Subcutaneous abdominal adipose tissue (tissue), 5 donors: Measurements from ENCODE around the gene ZKSCAN3.

Experiments used
- H3K27ac ChIP-seq: one replicate; pipeline ENCODE4 v1.7.0; 2013; ENCODE audit warnings: low read depth, mild to moderate bottlenecking, inconsistent platforms, low read length, moderate library complexity
- H3K27me3 ChIP-seq, 5 donors: one replicate each; pipeline ENCODE4 v1.7.0; 2013; ENCODE audit warnings: low read length in 5 of 5, inconsistent platforms in 1 of 5; ENCODE audit not compliant: control insufficient read depth in 5 of 5, insufficient read depth in 4 of 5
- H3K36me3 ChIP-seq, 5 donors: one replicate each; pipeline ENCODE4 v1.7.0; 2013; ENCODE audit warnings: low read length in 5 of 5; ENCODE audit not compliant: control insufficient read depth in 5 of 5, insufficient read depth in 5 of 5
- H3K4me1 ChIP-seq, 5 donors: one replicate each; pipeline ENCODE4 v1.7.0; 2013; ENCODE audit warnings: low read length in 5 of 5, mild to moderate bottlenecking in 3 of 5, moderate library complexity in 1 of 5; ENCODE audit not compliant: control insufficient read depth in 5 of 5, insufficient read depth in 5 of 5
- H3K4me3 ChIP-seq, 5 donors: one replicate each; pipeline ENCODE4 v1.7.0; 2013; ENCODE audit warnings: low read length in 5 of 5, low read depth in 1 of 5
- H3K9ac ChIP-seq, 5 donors: one replicate each; pipeline ENCODE4 v1.7.0; 2013; ENCODE audit warnings: low read length in 5 of 5, mild to moderate bottlenecking in 4 of 5, moderate library complexity in 3 of 5
- H3K9me3 ChIP-seq, 5 donors: one replicate each; pipeline ENCODE4 v1.7.0; 2013; ENCODE audit warnings: low read length in 5 of 5; ENCODE audit not compliant: control insufficient read depth in 5 of 5
- donor health status: healthy.
- donor health status: healthy.
- donor health status: healthy.
- donor health status: healthy.
- donor health status: healthy.

The ZKSCAN3 gene

DNA sequence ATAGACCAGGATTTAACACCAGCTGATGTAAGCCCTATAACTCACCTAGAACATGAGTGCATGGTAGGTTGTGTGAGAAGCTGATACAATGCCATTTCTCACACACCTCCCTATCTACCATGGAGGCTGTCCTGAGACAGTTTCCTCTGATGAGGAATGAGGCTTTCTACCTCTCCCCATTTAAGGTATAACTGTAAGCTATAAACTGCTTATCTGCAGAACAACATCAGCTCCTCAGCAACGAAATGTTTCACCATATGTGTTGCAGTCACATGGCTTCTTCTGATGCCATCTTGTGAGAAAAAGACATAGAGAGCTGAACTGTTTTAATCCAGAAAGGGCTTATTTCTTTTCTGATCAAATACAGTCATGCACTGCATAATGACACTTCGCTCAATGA is 20.7 kb downstream of the ZKSCAN3 start:
- Histone ChIP-seq H3K4me3 (no peak overlapping the region), H3K4me1 (no peaks in the 10 kb centered on the region), H3K36me3 (peaks cover 10 to 23% (median 13%) of the 10 kb centered on the region in 5 donors), H3K27ac (no peak overlapping the region), H3K27me3 (no peaks in the 10 kb centered on the region), H3K9me3 (no peaks in the 10 kb centered on the region), H3K9ac (no peak overlapping the region)

DNA sequence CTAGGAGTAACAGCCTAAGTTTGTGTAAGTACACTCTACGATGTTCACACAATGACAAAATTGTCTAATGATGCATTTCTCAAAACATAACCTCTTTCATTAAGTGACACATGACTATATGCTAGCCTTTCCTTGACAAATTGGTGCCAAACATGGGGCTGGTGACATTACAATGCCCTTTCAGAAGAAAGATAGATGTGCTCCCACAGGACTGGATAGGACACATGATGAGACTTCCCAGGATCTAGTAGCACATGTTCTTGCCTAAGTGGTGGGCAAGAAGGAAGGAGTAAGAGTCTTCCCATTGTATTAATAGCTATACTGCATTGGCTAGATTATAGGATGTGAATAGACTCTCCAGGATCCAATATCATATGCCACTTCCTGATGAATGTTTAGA is 21.5 kb downstream of the ZKSCAN3 start:
- no peak overlapping the region for H3K4me3 ChIP-seq
- no peaks in the 10 kb centered on the region for H3K4me1 ChIP-seq
- no peaks in the 10 kb centered on the region for H3K27me3 ChIP-seq
- no peak overlapping the region for H3K27ac ChIP-seq
- H3K36me3 ChIP-seq: peaks cover 2 to 15% (median 6%) of the 10 kb centered on the region in 5 donors
- no peak overlapping the region for H3K9ac ChIP-seq
- no peaks in the 10 kb centered on the region for H3K9me3 ChIP-seq

DNA sequence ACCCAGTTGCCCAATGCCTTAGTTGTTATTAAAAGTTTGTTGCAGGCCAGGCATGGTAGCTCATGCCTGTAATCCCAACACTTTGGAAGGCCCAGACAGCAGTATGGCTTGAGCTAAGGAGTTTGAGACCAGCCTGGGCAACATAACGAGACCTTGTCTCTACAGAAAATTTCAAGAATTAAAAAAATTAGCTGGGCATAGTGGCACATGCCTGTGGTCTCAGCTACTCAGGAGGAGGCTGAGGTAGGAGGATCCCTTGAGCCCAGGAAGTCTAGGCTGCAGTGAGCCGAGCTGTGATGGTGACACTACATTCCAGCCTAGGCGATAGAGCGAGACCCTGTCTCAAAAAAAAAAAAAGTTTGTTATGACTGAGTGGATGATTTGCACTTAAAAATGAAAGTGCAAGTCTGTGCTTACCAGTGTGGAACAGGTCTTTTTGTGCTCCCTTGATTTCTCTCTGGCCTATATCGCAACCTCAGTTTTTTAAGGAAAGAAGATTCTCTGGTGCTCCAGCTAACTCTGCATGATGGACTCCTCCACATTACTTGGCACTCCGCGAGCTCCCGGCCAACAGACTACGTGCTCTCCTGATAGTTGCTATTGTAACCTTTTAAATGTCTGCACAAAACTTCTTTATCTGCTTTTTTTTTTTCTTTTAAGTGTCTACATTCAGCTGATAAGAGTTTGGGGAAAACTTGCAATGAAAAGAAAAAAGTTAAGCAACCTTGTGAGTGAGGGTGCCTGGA is 22.1 kb downstream of the ZKSCAN3 start:
- H3K4me1 ChIP-seq: no peaks in the 10 kb centered on the region
- H3K9ac ChIP-seq: no peak overlapping the region
- peaks cover 0 to 9% (median 5%) of the 10 kb centered on the region in 5 donors for H3K36me3 ChIP-seq
- H3K4me3 ChIP-seq: no peak overlapping the region
- H3K27me3 ChIP-seq: no peaks in the 10 kb centered on the region
- no peaks in the 10 kb centered on the region for H3K9me3 ChIP-seq
- no peak overlapping the region for H3K27ac ChIP-seq

DNA sequence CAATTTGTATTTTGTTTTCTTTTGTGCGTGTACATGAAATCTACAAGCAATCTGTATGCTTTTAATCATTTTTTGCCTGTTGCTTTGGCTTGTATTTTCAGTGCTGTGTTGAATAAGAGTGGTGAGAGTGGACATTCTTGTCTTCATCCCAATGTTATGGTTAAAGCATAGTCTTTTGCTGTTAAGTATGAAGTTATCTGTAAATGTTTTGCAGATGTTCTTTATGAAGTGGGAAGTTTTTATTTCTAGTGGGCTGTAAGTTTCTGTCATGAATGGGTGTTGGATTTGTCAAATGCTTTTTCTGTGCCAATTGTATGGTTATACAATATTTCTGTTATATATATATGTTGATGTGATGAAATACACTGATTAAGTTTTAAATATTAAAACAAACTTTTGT is 24.2 kb downstream of the ZKSCAN3 start:
- H3K4me3 ChIP-seq: no peak overlapping the region
- H3K9me3 ChIP-seq: no peaks in the 10 kb centered on the region
- H3K27ac ChIP-seq: no peak overlapping the region
- H3K36me3 ChIP-seq: peaks cover 0 to 9% (median under 1%) of the 10 kb centered on the region in 5 donors
- H3K27me3 ChIP-seq: no peaks in the 10 kb centered on the region
- H3K4me1 ChIP-seq: no peaks in the 10 kb centered on the region
- no peak overlapping the region for H3K9ac ChIP-seq

DNA sequence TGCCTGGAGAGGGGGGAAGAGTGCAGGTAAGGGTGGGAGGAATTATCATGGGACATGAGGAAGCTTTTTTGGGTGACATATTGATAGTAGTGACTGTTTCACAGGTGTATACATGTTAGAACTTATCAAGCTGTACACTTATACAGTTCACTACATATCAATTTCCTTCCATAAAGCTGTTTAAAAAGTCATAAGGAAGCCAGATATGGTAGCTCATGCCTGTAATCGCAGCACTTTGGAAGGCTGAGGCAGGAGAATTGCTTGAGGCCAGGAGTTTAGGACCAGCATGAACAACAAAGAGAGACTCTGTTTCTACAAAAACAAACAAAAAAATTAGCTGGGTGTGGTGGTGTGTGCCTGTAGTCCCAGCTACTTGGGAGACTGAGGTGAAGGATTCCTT is 28.1 kb downstream of the ZKSCAN3 start:
- H3K27ac ChIP-seq: no peak overlapping the region
- H3K9ac ChIP-seq: no peak overlapping the region
- peaks cover 0 to 7% (median 4%) of the 10 kb centered on the region in 5 donors for H3K4me1 ChIP-seq
- H3K9me3 ChIP-seq: no peaks in the 10 kb centered on the region
- peaks cover 5 to 18% (median 8%) of the 10 kb centered on the region in 5 donors for H3K36me3 ChIP-seq
- H3K27me3 ChIP-seq: no peaks in the 10 kb centered on the region
- H3K4me3 ChIP-seq: no peak overlapping the region

DNA sequence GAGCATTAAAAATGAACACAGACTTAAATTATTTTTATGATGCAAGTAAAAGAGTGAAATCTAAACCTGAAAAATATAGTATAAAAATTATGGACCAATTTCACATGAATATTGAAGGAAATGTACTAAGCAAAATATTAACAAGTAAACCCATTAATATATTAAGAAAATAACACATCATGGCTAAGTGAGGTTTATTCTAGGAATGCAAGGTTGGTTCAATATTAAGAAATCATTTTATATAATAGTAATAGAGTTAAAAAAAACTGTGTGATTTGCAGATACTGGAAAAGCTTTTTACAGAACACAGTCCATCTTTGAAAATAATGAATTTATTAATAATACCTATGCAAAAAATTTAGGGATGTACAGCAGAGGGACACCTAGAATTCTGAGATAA is 28.9 kb downstream of the ZKSCAN3 start:
- Histone ChIP-seq H3K4me3 (no peak overlapping the region), H3K4me1 (peaks cover 0 to 13% (median 8%) of the 10 kb centered on the region in 5 donors), H3K36me3 (peaks cover 5 to 18% (median 8%) of the 10 kb centered on the region in 5 donors), H3K9ac (no peak overlapping the region), H3K9me3 (no peaks in the 10 kb centered on the region), H3K27me3 (no peaks in the 10 kb centered on the region), H3K27ac (no peak overlapping the region)

DNA sequence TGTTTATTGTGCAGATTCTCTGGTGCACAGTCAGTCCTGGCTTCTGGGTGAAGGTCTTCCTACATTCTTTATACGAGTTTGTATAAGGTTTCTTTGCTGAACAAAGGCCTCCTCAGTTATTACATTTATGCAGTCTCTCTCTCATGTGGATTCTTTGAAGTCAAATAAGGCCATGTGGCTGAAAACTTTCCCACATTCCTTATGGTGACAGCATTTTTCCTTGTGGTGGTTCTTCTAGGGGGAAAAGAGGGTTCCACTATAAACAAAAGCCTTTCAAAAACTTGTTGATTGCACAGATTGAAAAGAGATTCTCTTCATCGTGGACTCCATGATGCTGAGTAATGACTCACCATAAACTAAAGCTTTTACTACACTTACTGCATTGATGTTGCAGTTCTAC is 30.6 kb downstream of the ZKSCAN3 start:
- peaks cover 0 to 15% (median 9%) of the 10 kb centered on the region in 5 donors for H3K4me1 ChIP-seq
- H3K36me3 ChIP-seq: peaks cover 5 to 18% (median 8%) of the 10 kb centered on the region in 5 donors
- H3K4me3 ChIP-seq: no peak overlapping the region
- no peak overlapping the region for H3K27ac ChIP-seq
- H3K9me3 ChIP-seq: no peaks in the 10 kb centered on the region
- H3K9ac ChIP-seq: no peak overlapping the region
- no peaks in the 10 kb centered on the region for H3K27me3 ChIP-seq

DNA sequence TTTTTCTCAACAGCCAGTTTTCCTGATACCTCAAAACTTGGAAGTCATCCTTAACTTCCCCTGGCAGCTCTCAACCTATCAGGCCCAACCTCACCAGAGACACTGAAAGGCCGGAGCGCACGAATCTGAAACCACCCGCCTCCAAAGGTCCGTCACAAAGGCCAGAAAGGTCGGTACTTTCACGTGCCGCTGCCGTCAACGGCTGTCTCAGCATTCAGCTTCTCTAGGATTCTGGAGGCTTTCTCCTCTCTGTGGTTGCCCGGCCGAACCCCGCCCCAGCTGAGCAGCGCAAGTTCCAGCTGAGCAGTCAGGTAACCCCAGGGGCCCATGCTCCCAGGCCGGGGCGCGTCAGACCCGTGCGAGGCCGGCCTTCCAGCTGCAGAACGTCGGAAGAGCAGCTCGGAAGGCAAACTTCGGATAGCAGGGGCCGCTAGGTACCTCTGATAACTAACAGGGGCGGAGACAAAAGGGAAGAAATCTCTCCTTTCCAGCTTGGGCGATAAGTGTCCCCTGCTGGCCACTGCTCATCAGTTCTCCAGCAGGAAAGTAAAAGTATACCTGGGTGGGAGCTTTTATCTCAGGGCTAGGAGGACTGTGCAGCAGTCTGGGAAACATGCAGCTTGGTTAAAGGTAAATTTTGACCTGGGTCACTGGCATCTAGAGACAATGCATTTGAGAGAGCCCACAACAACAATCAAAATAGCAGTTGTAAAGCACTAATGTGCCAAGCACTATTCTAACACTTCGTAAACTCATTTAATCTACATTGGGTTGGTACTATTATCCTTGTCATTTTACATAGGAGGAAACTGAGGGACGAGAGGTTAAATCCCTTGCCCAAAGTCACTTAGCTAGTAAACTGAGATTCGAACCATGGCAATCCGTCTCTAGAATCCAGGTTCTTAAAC is 33.7 kb downstream of the ZKSCAN3 start:
- H3K27ac ChIP-seq: peak overlapping the region; percentile 16
- H3K4me3 ChIP-seq: peak overlapping the region; percentile 55 to 78 (median 66)
- H3K4me1 ChIP-seq: peaks cover 0 to 15% (median 9%) of the 10 kb centered on the region in 5 donors
- H3K27me3 ChIP-seq: no peaks in the 10 kb centered on the region
- no peaks in the 10 kb centered on the region for H3K9me3 ChIP-seq
- peaks cover 13 to 21% (median 17%) of the 10 kb centered on the region in 5 donors for H3K36me3 ChIP-seq
- H3K9ac ChIP-seq: peak overlapping the region in 4 of 5 donors; percentile 55 to 76 (median 74)

DNA sequence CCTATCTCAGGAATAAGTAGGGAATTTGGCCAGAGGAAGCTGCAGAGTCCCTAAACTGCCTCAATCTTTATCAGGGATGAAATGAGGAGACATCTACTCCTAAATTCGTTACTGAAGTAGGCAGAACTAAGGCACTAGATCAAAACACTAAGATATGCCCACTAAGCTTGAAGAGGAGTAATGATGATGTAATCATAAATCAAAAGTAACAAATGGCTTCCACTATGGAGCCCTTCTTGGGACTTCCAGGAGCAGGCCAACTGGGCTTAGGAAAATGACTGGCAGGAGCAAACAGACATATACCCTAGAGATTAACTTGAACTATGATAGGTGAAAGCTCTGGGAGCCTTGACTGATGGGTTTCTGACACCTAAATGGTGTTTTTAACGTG is 34.4 kb downstream of the ZKSCAN3 start:
- Histone ChIP-seq H3K36me3 (peaks cover 14 to 26% (median 19%) of the 10 kb centered on the region in 5 donors), H3K9ac (no peak overlapping the region), H3K27me3 (no peaks in the 10 kb centered on the region), H3K27ac (no peak overlapping the region), H3K4me3 (no peak overlapping the region), H3K4me1 (peaks cover 0 to 15% (median 9%) of the 10 kb centered on the region in 5 donors), H3K9me3 (no peaks in the 10 kb centered on the region)

DNA sequence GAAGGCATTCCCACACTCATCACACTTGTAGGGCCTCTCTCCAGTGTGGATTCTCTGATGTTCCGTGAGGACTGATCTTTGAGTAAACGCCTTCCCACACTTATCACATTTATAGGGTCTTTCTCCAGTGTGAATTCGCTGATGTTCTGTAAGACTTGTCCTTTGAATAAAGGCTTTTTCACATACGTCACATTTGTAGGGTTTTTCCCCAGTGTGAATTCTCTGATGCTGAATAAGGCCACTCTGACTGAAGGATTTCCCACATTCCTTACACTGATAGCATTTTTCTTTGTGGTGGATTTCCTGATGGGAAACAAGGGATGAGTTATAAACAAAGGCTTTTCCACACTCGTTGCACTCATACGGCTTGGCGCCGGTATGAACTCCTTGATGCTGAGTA is 40.9 kb downstream of the ZKSCAN3 start:
- Histone ChIP-seq H3K4me1 (no peaks in the 10 kb centered on the region), H3K9ac (no peak overlapping the region), H3K9me3 (no peaks in the 10 kb centered on the region), H3K36me3 (peaks cover 36 to 49% (median 42%) of the 10 kb centered on the region in 5 donors), H3K4me3 (no peak overlapping the region), H3K27me3 (no peaks in the 10 kb centered on the region), H3K27ac (no peak overlapping the region)
